Activated CD4-positive, alpha-beta T cell treated with anti-CD3 and anti-CD28 coated beads for 24 hours (primary cell): ENCODE results near the gene RCAN1.

Experiments used
- DNase-seq, 2 donors: peaks; one replicate each; pipeline ENCODE4 v3.0.0-alpha.2; 2020; ENCODE audit warnings: low read depth in 2 of 2

Gene RCAN1

DNA sequence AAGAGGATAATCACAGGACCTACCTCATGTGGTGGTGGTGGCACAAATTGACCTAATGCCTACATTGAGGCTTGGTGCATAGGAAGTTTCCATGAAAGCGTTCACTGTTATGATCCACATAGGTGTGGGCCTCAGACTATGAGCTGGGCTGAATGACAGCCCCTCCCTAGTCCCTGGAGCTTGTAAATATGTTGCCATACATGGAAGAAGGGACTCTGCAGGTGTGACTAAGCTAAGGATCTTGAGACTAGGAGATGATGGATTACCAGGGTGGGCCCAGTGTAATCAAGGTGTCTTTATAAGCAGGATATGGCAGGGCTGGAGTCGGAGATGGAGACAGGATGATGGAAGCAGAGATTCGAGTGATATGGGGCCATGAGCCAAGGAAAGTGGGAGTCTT is 71.9 kb downstream of the RCAN1 start:
- DNase-seq: no peak

DNA sequence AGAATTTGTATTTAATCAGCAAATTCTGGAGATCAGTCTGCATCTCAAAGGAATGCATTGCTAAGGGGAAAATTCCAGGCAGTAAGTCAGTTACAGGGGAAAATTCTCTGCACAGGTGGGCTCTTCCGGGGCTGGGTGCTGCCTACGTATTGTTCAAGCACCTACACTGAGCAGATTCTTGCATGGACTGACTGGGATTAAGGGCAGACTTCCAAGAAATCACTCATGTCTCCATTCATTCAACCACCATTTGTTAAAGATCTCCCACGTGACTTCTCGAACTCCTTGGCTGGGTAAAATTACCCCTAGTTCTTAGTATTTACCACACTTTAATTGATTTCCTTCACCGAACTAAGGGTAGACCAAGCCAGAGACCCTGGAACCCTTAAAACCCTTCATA is 74.7 kb downstream of the RCAN1 start:
- DNase-seq: no peak

DNA sequence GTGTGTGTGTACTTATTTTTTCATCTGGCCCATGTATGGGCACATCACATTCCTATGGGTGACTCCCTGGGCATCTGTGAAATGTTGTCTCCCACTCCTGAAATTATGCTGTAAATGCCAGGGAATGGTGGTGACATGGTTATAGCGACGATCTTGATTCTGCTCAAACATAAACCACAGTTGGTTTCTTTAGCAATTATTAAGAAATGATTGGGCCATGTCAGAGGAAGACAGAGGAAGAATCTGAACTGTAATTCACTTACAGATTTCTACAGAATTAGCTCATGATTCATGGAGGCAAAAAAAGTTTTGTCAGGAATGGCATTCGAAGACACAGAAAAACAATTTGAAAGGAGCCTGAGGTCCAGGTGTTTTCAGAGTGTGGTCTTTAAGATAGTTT is 77.1 kb downstream of the RCAN1 start:
- DNase-seq: no peak

DNA sequence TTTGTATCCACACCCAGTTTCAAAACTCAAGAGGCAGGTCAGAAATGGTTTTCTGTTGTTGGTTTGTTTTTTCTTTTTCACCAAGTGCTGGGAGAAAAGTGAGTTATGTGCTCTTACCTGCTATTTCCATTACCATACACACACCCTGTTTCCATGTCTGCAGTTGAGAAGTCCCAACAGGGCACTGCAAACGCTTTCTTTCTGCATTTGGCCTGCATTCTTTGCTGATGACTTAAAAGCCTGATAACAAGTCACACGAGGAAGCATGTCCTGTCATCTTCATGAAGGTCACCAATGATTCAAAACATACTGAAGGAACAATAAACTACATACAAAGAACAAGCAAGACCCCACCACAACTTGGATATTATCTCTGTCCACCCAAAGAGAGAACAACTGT is 78.1 kb downstream of the RCAN1 start:
- DNase-seq: no peak

DNA sequence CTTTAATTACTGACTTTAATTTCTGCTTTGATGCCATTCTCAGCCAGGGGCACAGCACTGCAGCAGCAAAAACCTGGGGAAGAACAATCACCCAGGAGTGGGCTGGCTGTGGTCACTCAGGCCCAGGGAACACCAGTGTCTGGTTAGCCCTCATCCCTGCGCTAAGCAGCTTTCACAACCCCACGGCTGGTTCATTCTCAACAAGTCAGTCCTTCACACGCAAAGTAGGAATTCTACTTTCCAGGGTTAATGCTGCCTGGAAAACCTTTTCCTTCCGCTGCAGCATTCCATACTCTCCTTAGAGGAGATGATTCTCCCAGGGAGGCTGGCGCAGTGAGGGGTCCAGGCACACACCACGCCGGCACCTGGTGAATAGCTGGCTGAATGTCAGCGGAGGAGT is 78.6 kb downstream of the RCAN1 start:
- no peak for DNase-seq

DNA sequence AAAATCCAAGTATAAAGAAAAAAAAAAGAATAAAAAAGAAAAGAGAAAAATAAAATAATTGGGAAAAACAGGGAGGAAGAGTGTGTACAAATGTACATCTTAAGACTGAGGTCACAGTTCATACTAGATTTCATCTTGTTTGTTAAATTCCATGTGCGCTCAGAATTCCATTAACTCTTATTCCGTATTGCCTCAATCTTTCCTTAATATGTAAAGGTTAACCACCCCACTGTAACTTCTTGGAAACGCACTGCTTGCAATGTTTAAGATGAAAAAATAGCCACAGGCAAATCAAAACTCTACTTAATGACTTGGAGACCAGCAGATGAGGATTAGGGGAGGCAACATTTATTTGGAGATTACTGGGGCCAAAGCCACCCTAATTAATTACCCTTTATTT is 79.0 kb downstream of the RCAN1 start:
- no peak for DNase-seq

DNA sequence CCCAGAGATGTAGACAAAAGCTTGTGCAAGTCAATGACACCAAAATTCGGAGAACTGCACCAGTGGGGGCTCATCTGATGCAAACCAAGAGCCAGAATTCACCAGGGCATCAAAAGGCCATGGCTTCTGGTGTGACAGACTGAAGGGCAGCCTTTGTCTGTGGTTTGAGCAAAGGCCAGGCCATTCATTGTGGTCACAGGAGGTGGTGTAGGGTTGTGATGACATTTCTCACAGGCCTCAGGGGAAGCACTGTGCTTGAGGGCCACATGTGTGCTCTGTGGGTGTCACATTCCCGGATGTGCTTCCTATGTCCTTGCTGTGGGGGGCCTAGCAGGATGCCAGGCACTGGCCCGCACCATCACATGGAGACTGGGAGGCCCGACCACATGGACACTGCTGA is 80.4 kb downstream of the RCAN1 start:
- DNase-seq: no peak

DNA sequence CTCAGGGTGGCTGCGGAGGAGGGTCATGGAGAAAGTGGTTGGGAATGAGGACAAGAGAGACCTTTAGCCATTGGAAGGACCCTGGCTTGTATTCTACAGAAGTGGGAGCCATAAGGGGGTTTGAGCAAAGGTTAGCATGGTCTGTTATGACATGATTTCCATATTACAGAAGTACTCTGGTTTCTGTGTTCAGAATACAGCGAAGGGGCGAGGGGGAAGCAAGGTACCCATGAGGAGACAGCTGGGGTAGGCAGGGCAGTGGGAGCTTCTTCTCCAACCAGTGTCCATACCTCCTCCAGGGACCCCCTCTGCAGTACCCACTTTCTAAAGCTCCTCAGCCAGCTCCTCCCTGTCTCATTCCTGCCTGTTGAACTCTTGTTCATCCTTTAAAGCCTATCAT is 81.0 kb downstream of the RCAN1 start:
- DNase-seq: no peak

DNA sequence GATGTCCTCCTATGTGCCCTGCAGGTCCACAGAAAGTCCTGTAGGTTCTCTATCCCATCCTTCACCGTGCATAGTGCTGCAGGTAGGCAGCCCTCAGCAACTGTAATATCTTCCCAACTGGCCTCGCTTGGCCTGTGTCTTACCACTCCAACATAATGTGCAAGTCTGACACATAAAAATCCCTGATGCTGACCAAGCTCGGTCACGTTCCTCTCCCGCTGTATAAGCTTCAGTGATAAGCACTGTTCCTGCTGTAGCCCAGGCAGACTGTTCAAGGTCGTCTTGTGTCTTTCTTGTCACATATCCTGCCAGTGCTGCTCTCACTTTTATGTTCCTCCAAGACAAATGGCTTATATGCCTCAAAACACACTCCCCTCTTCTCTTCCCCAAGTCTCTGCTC is 83.5 kb downstream of the RCAN1 start:
- no peak for DNase-seq

DNA sequence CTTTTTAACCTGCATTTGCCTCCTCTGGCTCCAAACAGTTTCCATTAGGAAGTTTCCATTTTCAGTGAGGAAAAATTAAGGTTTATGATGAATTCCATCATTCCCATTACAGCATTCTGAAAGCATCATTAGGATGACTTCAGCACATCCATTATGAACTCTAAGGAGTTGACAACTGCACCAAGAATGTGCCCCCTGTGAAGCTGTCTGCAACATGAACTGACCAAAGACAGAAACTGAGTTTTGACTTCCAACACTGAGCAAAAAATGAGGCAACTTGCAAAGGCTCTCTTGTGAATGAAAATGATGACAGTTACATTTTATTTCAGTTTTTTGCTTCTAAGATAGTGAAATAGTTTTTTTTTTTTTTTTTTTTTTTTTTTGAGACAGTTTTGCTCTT is 84.7 kb downstream of the RCAN1 start:
- DNase-seq: no peak

DNA sequence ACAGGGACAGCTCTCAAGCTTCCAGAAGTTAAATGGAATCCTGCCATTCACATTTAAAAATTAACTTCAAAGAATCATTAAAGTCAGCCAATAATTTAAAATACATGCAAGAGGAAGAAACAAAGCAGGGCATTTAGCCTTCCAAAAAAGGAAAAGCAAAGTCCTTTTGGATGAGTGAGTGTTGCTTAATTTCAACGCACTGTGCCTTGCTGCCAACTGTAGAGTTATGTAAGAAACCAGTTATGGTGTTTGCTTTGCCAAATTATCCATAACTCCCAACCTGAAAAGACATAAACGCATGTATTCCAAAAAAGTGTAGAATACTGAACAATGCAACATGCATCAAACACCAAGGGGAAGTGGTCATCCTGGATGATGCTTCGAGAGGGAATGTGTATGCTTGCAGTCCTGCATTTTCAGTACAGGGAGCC is 86.8 kb downstream of the RCAN1 start:
- DNase-seq: no peak

DNA sequence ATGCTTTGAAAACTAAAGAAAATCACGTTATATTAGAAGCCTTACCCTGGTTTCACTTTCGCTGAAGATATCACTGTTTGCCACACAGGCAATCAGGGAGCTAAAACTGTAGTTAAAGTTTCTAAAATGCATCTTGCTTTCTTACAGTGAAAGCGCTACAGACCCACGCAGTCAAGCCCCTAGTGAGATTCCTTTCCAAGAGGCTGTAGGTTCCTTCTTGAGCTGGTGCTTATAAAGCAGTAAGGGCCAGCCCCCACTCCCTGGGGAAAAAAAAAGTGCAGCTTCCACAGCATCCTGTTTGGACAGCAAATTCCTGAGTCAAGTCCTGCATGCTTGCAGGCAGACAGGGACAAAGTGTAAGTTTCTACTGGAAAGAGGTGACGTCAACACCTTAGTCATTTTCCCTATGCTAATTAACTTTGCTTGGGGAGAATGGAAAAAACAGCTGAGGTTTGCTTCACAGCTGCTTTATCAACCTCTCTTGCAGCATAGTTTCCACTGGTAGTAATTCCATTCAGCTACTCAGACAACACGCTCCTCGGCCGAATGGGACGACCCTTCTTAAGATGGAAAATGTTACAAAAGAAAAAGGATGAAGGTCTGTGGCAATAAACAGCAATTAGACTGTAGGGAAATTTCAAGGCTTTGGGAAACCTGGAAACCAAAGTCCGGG is 88.2 kb downstream of the RCAN1 start:
- peak; percentile 17 to 34 for DNase-seq

DNA sequence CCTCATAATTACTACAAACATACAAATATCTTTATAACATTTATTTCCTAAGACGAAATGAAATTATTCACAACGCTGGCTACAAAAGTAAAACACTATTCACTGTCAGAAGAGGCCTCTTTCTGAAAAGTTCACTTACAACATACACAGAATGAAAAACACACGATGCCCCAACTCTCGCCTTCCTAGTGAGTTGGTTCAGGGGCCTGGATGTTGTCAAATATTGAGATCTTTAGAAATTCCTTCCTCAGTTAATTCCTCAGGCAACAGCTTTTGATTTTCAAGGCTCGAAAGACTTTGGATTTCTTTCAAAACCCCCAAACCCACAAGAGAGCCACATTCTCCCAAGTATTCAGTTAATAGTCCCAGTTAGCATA is 88.7 kb downstream of the RCAN1 start:
- no peak for DNase-seq

DNA sequence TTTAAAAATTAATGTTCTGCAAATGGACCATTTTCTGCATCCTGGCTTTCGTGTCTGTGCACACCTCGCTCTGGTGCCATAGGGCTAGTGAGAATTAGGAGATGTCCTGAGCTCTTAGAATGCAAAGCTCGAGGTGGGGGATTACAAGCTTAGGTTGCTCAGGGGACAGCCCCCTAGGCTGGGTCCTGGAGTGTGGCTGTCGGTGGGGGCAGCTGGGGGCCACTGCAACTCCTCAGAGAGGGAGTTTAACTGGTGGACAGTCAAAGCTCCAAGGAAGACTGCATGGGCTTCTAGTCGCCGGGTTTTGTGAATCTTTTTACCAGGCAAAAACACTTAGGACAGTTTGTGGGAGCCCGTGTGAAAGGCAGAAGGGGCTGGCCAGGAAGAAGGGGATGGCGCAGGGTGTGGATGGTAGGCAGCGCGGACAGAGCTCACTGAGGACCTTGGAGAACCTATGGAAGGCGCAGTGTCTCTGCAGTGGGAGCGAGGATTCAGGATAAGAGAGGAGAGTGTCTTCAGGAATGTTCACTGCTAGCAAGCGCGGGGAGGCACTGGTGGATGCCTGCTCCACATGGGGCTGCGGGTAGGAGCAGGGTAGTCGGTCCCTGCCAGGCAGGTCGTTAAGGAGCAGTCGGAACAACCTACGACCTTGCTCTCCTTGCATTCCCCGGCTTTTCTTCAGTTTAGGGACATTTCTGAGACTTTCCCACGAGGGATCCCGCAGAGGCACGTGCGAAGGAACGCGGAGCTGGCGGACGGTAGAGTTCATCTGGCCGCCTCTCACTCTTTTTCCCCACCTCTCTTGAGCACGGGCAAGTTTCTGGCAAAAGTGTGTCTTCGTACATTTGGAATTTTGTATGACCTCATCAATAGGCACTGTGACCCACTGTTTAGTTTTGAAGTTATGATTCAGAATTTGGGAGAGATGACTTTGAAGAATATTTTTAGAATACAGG is 90.0 kb downstream of the RCAN1 start:
- DNase-seq: no peak

DNA sequence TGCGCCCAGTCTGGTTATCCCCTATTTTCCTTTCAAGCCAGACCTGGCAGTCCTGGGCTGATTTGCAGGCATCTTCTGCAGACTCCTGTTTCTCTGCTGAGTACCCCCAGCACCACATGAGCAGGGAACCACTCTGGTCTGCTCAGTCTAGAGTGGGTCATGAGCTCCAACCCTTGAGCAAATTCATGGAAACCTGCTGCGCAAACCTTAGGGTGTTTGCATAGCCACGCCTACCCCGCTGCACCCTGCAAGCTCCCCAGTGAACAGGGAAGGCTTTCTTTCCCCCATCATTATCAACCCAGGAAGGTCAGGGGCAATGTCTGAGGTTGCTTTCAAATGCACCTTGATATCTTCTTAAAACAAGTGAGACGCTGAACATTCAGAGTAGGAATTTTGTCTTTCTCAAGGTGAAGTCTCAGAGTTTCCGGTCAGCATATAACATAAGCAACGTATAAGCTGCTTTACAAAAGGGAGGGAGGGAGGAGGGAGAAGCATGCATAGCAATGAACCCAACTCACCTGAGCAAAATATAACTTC is 91.8 kb downstream of the RCAN1 start:
- DNase-seq: no peak

DNA sequence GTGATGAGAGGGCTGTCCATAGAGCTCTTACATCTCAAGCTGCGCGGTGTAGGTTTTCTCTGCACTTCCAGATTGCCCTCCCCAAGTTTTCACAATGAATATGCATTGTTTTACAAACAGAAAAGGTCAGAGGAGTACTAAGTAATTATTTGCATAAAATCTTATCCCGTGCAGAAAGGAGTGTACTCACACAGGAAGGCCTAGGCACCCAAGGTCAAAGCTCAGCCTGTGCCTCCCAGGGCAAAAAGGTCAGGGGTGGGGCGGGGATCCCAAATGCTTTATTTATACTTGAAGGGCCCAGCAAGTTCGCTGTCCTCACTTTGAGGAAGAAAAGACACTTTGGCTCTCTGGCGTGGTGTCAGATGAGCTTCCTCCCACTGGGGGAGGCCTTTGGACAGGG is 92.6 kb downstream of the RCAN1 start:
- no peak for DNase-seq

DNA sequence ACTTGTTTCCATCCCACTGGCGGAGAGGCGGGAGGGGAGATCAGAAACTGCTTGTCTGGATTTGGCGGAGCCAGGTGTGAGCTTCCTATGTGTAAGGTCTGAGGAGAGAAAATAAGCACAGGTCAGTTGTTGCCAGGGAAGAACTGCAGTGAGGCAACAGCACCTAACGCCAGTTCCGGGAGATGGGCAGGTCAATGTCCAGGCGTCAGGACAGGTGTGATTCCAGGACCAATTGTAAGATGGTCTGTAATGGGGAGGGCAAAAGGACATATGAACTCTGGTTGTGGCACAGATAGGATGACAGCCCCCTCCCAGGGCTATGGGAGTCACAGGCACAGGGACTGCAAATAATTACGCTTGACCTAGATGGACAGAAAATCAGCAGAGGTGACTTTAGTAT is 93.4 kb downstream of the RCAN1 start:
- no peak for DNase-seq

DNA sequence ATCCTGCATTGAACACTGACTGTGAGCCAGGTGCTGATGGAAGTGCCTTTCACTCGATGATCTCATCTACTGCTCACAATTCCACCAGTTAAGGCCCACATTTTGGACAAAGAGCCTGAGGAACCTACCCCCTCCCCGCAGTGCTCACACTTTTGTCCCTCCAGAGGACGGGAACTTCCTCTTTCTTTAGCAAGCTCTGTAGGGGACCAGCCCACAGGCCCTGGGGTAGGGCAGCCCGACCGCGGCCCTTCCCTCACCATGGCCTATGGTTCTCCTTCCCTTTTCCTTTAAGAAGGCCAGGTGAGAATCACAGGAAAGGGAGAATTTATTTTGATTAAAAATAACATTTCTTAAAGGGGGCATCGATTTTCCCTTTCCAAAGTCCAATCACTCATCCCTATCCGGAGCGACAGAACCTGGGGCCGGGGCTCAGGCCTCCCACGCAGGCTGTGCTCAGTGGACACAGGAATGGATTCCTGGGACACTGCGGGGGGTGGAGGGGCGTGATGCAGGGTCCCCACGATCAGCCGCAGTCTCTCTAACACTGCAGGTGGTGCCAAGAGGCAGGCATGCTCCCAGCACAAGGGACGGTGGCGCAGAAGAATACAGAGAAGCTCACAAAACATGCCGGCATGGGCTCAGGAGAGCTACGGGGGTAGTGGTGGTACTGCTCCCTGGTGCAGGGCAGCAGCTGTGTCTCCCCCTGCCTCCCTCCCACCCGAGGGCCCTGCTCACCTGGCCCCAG is 94.0 kb downstream of the RCAN1 start:
- DNase-seq: no peak

DNA sequence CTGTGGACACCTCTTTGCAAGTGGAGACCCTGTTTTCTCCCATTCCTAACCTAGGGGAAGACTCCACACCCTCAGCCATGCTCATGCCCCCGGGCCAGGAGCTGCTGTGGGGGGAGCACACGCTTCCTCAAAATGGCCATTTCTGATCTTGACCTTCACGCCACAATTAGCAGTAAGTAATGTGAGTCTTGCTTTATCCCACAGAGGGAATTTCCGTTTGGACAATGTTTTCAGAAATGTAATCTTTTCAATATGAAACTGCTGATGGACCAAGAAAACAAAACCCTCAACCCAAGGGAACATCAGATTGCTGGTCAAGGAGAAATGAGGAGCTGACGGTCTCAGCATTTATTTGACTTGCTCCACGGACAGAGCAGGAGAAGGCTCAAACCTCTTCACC is 94.6 kb downstream of the RCAN1 start:
- DNase-seq: no peak

DNA sequence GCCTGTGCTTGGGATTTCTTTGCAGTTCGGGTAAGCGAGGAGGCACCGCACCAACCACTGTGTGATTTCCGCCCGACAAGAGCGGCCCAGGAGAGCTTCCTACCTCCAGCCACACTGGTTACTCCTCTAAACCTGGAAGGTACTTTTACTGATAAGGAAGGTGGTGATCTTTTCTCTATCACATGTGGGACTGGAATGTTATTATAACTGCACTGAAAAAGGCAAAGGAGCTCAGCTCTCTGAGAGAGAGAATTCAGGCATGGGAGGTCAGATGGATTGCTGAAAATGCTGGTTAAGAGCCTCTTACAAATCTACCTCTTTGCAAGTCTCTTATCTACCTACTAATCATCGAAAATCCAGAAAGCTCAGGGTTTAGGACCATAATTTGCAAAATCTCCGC is 95.2 kb downstream of the RCAN1 start:
- DNase-seq: no peak

DNA sequence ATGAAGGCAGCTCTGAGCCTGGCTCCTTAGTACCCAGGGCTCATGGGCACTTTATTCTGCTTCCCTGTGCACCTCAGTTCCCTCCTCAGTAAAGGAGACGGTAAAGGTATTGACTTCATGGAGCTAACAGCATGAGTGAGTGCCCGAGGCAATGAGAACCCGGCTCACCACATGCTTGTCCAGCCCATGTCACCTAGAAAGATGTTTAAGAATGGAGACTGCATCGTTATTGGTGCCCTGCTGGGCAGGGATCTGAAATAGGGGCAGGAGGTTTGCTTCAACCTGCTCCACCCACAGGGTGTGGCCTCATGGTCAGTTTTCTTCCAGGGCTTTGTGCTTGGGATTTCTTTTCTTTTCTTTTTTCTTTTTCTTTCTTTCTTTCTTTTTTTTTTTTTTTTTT is 95.9 kb downstream of the RCAN1 start:
- DNase-seq: no peak

DNA sequence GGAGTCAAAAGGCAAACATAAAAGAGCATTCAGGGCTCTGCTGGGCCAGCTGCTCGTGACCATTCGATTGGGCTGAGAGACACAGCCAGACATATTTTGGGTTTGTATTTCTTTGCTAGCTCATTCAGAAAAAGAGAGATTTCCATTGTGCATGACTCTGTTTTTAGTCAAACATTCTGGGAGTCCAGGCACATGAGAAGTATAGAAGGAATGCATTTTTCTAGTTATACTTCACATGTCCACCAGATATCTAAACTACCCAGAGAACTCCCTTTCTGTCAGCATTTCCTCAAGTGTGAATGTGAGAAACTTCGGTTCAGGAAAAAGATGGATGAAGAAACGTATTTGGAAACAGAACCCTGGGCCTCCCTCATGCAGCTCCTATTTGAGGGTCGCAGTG is 96.6 kb downstream of the RCAN1 start:
- no peak for DNase-seq
